HCT116 (cell line): ENCODE data around the gene DIS3L2.

ENCODE experiments used
- CEBPB ChIP-seq: IDR thresholded peaks from 2 replicates; pipeline ENCODE4 v1.6.1; 2012; ENCODE audit warnings: low read depth
- CTCF ChIP-seq, 3 experiments: fragments of 200-600 bp in 1 of 3; sonication (generic) in 1 of 3; IDR thresholded peaks in 2 of 3; conservative IDR thresholded peaks in 1 of 3; 2 replicates each; pipeline ENCODE4 v1.5.1; 2012 to 2017; ENCODE audit warnings: low read depth in 2 of 3, low read length in 2 of 3, antibody characterized with exemption in 1 of 3, borderline replicate concordance in 1 of 3, control low read depth in 1 of 3, mild to moderate bottlenecking in 1 of 3, mixed read lengths in 1 of 3, mixed run types in 1 of 3, moderate library complexity in 1 of 3; ENCODE audit not compliant: insufficient read depth in 1 of 3
- EGR1 ChIP-seq: IDR thresholded peaks from 2 replicates; pipeline ENCODE4 v1.6.1; 2012; ENCODE audit warnings: low read depth
- EZH2phosphoT487 ChIP-seq: fragments of 200-600 bp; IDR thresholded peaks from 2 replicates; pipeline ENCODE4 v1.6.1; 2018; ENCODE audit warnings: antibody characterized with exemption, borderline replicate concordance
- FOSL1 ChIP-seq: IDR thresholded peaks from 2 replicates; pipeline ENCODE4 v1.6.1; 2012; ENCODE audit warnings: low read depth
- JUND ChIP-seq: IDR thresholded peaks from 2 replicates; pipeline ENCODE4 v1.6.1; 2012
- MAX ChIP-seq: IDR thresholded peaks from 2 replicates; pipeline ENCODE4 v1.6.1; 2012
- POLR2A ChIP-seq: IDR thresholded peaks from 2 replicates; pipeline ENCODE4 v1.7.0; 2011; ENCODE audit warnings: borderline replicate concordance; ENCODE audit not compliant: insufficient read depth, insufficient read length; ENCODE audit errors: extremely low read depth
- POLR2AphosphoS5 ChIP-seq: IDR thresholded peaks from 2 replicates; pipeline ENCODE4 v1.6.1; 2011; ENCODE audit warnings: mild to moderate bottlenecking, low read depth, low read length, moderate library complexity
- RAD21 ChIP-seq: IDR thresholded peaks from 2 replicates; pipeline ENCODE4 v1.6.1; 2012; ENCODE audit warnings: low read depth, mild to moderate bottlenecking
- SP1 ChIP-seq: IDR thresholded peaks from 2 replicates; pipeline ENCODE4 v1.6.1; 2012; ENCODE audit warnings: low read depth
- YY1 ChIP-seq: IDR thresholded peaks from 2 replicates; pipeline ENCODE4 v1.6.1; 2011; ENCODE audit warnings: low read length, low read depth, moderate library complexity, mild to moderate bottlenecking; ENCODE audit not compliant: insufficient replicate concordance; ENCODE audit errors: extremely low read depth

GRCh38 chr2:232038251-232038880, 76.9 kb downstream of the DIS3L2 start:
- no peak for TF ChIP-seq POLR2A
- TF ChIP-seq CTCF (IDR thresholded peaks at IDR 0.05 in 2 of 3, conservative IDR thresholded peaks at IDR 0.05 in 1 of 3; ENCODE audit: borderline replicate concordance in 1 of 3, insufficient read depth in 1 of 3, low read depth in 2 of 3, low read length in 2 of 3) = no peak
- TF ChIP-seq JUND = no peak
- no peak for TF ChIP-seq RAD21
- no peak for TF ChIP-seq SP1
- TF ChIP-seq MAX = no peak
- TF ChIP-seq YY1 = no peak
- no peak for TF ChIP-seq FOSL1
- no peak for TF ChIP-seq CEBPB
- no peak for TF ChIP-seq EGR1
- TF ChIP-seq EZH2phosphoT487 = no peak
- TF ChIP-seq POLR2AphosphoS5 = no peak
